SK-N-MC (cell line): Measurements from ENCODE around the gene C12orf50.

Experiments
- DNase-seq: peaks from one replicate; pipeline ENCODE4 v3.0.0-alpha.2; 2011; ENCODE audit warnings: low read depth, low spot score
- H3K27ac ChIP-seq: fragments of 200-600 bp; sonication (generic); 2 replicates; pipeline ENCODE4 v1.5.1; 2016; ENCODE audit warnings: mixed run types
- H3K36me3 ChIP-seq: fragments of 200-600 bp; sonication (generic); 2 replicates; pipeline ENCODE4 v1.6.1; 2017; ENCODE audit warnings: antibody characterized with exemption, low read length, mixed read lengths; ENCODE audit not compliant: insufficient read depth
- H3K4me3 ChIP-seq: fragments of 200-600 bp; sonication (generic); 2 replicates; pipeline ENCODE4 v1.5.1; 2016
- H3K9ac ChIP-seq: fragments of 200-600 bp; sonication (generic); 2 replicates; pipeline ENCODE4 v1.8.0; 2017; ENCODE audit warnings: mixed run types, mixed read lengths; ENCODE audit not compliant: insufficient read length
- H3K9me3 ChIP-seq: fragments of 200-600 bp; sonication (generic); 2 replicates; pipeline ENCODE4 v1.6.1; 2017; ENCODE audit warnings: low read depth, mild to moderate bottlenecking, antibody characterized with exemption, low read length, moderate library complexity, mixed read lengths
- EZH2 ChIP-seq: fragments of 200-600 bp; sonication (generic); IDR thresholded peaks from one replicate; pipeline ENCODE4 v1.6.1; 2017; ENCODE audit warnings: antibody characterized with exemption
- FOXP2 ChIP-seq: optimal IDR thresholded peaks from 2 replicates; pipeline ENCODE3; 2011; ENCODE audit warnings: mild to moderate bottlenecking, moderate library complexity; ENCODE audit not compliant: insufficient read depth; ENCODE audit errors: extremely low read length, control extremely low read depth
- POLR2AphosphoS5 ChIP-seq: IDR thresholded peaks from 2 replicates; pipeline ENCODE4 v1.6.1; 2012; ENCODE audit warnings: mild to moderate bottlenecking, low read depth, low read length, borderline replicate concordance

C12orf50 gene, protein sequence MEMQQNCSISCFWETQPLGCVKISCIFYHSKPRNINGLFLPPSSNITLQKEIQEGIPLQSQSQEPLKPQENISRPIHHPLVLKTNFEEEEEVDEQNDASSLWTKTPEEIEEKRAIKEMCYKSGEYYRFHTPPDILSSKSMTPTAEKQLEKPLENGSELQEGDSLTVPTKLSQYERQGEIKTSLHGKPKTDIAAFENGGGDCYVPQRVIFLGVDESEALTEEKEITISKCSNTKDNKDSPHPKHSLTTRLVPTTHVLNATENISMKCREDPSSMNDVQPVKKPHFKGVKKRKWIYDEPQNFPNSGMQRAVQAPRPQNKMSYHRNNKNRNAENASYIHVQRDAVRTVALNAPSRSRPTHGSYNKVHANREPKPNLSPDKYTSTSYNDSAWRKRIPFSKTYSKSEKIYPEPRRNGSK

DNA sequence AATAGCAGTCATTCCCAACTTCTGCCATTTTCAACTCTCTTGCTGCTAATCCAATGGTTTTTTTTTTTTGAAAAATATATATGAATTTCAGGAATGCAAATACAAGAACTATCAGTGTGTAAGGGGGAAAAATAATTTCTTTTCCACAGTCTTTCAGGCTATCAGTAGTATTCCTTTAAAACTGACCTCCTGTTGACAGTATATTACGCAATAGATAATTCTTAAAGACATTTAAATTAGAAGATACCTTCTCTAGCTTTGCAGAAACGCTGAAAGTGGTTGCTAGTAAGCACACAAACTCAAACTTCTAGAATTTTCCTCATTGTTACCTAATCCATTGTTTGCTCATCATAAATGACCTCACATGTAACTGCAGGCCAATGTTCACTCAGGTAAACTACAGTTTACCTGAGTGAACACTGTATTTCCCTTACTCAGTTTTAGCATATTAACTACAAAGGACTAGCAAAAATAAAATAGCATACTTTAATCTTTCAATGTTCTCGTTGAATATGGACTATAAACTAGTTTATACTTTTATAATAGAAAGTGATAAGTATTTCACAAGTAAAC is at the start of gene C12orf50:
Gene C12orf50 (minus strand): TSS at position 309 of the 573 bp plus-strand sequence. CDS start 2,439 bp downstream, outside the sequence.
- Histone ChIP-seq H3K9me3 (no peaks in the 10 kb centered on the region), H3K36me3 (no peaks in the 10 kb centered on the region), H3K27ac (no peak within 1 kb of the TSS), H3K4me3 (no peak within 1 kb of the TSS), H3K9ac (no peak within 1 kb of the TSS)
- TF ChIP-seq POLR2AphosphoS5, result no peak
- TF ChIP-seq EZH2, result no peak
- TF ChIP-seq FOXP2, result no peak
- no peak for DNase-seq

DNA sequence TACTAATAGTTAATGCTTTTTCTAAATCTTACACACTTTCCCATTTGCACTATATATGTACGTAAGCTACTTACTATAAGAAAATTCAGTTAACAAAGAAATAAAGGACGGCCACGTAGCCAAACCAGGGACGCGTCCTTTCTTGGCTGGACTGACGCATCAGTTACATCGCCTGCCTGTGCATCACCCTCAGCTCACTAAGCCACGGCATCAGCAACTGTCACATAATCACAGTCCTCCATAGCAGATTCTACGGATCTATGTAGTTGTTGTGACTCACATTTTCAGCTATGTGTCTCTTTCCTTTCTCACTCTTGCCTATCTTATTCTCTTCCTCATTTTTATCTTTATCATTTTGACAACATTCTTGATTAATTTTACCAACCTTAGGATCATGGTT is 38.1 kb upstream of the C12orf50 start:
- no peak for DNase-seq
- no peak overlapping the region for H3K9ac ChIP-seq

DNA sequence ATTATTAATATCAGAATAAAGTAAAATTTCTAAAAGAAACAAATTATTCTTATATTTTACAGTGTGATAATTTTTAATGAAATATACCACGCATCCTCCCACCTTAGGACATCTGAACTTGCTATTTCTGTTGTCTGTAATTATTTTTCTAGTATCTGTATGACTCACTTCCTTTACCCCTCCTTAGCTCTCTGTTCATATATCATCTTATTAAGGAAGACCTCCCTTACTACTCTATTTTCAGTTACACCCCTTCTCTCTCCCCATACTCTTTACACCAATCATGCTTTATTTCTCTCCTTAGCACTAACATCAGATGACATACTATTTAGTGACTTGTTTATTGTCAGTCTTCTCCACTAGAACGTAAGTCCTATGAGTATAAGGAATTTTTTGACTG is 34.2 kb upstream of the C12orf50 start:
- no peak overlapping the region for H3K4me3 ChIP-seq
- peaks cover 23% of the 10 kb centered on the region for H3K36me3 ChIP-seq
- H3K9ac ChIP-seq, result no peak overlapping the region
- no peak overlapping the region for H3K27ac ChIP-seq
- TF ChIP-seq FOXP2, result no peak
- TF ChIP-seq POLR2AphosphoS5, result no peak
- no peak for TF ChIP-seq EZH2
- H3K9me3 ChIP-seq, result no peaks in the 10 kb centered on the region
- DNase-seq, result no peak

More for the DNA sequence above, 38.1 kb upstream of the C12orf50 start:
- Histone ChIP-seq H3K9me3 (no peaks in the 10 kb centered on the region), H3K36me3 (peaks cover 18% of the 10 kb centered on the region), H3K4me3 (no peak overlapping the region), H3K27ac (no peak overlapping the region)
- no peak for TF ChIP-seq EZH2
- TF ChIP-seq FOXP2, result no peak
- TF ChIP-seq POLR2AphosphoS5, result no peak

DNA sequence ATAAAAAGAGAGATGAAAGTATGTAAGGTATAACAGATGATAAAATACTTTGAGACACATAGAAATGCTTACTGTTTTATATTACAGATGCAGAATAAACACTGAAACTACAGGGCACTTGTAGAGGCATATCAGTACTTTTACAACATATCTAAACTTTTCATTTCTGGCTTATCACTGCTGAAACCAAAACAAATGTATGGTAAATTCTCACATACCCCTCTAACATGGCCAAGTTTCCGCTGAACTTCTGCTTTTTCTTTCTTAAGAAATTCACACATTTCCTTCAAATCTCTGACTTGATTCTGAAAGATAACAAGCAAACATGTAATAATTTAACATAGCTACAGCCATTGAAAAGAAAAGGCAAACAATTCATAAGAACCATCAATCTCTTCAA is 33.3 kb upstream of the C12orf50 start:
- H3K9me3 ChIP-seq, result no peaks in the 10 kb centered on the region
- no peak overlapping the region for H3K9ac ChIP-seq
- H3K27ac ChIP-seq, result no peak overlapping the region
- DNase-seq, result no peak
- peaks cover 23% of the 10 kb centered on the region for H3K36me3 ChIP-seq
- H3K4me3 ChIP-seq, result no peak overlapping the region
- TF ChIP-seq EZH2, result no peak
- TF ChIP-seq FOXP2, result no peak
- no peak for TF ChIP-seq POLR2AphosphoS5

DNA sequence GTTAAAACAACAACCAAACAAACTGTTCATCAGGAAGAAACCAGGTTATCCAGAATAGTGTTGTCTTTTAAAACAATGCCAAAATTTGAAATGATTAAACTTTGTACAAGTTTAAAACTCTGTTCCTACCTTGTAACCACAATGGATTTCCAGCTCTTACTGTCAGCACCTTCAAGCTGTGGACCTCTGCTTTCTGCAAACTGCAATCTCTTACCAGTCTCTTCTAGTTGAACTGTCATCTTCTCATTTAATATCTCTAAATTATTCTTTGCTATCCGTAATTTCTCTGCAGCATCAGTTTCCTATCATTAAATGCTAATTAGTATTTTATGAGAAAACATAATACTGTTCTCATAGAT is 29.5 kb upstream of the C12orf50 start:
- Histone ChIP-seq H3K4me3 (no peak overlapping the region), H3K9me3 (no peaks in the 10 kb centered on the region), H3K27ac (no peak overlapping the region), H3K9ac (no peak overlapping the region), H3K36me3 (peaks cover 33% of the 10 kb centered on the region)
- no peak for DNase-seq
- no peak for TF ChIP-seq EZH2
- no peak for TF ChIP-seq POLR2AphosphoS5
- no peak for TF ChIP-seq FOXP2

DNA sequence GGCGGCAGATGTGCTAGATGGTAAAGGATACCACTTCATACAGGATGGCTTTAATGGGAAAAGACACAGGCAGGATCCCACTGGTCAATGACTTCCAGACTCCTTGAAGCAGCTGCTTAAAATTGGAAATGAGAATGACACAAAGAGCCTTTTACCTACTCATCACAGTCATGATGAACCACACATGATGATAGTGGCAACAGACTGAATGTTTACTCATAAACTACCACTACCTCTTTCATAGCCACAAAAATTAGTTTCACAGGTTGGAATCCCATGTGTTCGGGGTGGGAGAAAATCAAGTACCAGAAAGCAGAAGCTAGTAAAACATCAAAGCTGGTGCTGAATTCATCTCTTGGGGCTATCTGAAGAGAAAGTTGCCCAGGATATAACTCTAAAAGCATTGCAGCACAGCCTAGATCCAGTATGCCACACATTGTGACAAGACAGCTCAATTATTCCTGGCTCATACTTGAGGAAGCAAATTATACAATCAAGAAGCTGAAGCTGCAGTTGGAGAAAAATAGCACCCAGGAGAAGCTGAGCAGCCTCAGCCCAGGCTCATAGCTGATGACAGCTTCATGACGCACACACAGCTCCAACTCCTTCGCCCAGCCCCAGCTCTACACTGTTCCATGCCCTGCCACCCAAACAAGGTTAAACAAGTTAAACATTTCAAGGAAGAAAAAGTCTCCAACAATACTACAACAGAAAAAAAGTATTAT is 29.0 kb upstream of the C12orf50 start:
- Histone ChIP-seq H3K4me3 (no peak overlapping the region), H3K27ac (no peak overlapping the region), H3K9ac (no peak overlapping the region), H3K9me3 (no peaks in the 10 kb centered on the region), H3K36me3 (peaks cover 37% of the 10 kb centered on the region)
- TF ChIP-seq FOXP2 (no peak), POLR2AphosphoS5 (no peak), EZH2 (no peak)
- no peak for DNase-seq

DNA sequence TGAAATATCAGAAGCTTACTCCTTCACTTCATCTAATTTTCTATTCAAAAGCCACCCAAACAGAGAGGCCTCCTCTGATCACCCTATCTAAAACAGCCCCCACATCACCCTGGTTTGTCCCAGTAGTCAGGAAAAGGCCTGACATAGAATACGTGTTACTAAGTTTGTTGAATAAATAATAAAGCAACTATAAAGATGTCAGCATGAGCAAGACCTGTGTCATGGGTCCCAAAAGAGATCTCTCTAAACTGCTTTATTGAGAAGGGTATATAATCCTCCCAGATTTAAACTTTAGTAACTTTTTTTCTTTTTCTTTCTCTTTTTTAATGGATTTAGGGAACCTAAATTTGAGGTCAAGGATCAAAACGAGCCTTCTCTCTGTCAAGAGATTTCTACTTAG is 27.4 kb upstream of the C12orf50 start:
- Histone ChIP-seq H3K27ac (no peak overlapping the region), H3K36me3 (peaks cover 42% of the 10 kb centered on the region), H3K9me3 (no peaks in the 10 kb centered on the region), H3K4me3 (no peak overlapping the region), H3K9ac (no peak overlapping the region)
- no peak for DNase-seq
- no peak for TF ChIP-seq POLR2AphosphoS5
- no peak for TF ChIP-seq EZH2
- TF ChIP-seq FOXP2, result no peak

DNA sequence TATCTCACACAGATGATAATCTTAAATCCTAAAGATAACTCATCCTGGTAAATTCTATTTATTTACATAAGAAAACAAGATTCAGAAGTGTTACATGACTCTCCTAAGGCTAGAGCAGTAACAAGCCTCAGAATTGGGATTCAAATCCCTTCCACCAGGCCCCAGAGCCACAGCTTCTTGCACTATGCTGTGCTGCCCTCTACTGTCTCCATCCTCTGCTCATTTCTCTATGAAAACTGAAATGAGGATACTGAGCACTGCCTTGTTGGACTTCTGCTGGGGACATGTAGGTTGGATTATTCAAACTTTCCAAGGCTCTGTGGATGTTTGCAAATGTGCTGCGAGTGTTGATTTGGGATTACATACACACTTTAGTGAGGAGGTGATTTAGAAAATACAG is 23.5 kb upstream of the C12orf50 start:
- Histone ChIP-seq H3K27ac (no peak overlapping the region), H3K9me3 (no peaks in the 10 kb centered on the region), H3K4me3 (no peak overlapping the region), H3K9ac (no peak overlapping the region), H3K36me3 (peaks cover 64% of the 10 kb centered on the region)
- no peak for DNase-seq
- TF ChIP-seq POLR2AphosphoS5, result no peak
- no peak for TF ChIP-seq EZH2
- TF ChIP-seq FOXP2, result no peak

DNA sequence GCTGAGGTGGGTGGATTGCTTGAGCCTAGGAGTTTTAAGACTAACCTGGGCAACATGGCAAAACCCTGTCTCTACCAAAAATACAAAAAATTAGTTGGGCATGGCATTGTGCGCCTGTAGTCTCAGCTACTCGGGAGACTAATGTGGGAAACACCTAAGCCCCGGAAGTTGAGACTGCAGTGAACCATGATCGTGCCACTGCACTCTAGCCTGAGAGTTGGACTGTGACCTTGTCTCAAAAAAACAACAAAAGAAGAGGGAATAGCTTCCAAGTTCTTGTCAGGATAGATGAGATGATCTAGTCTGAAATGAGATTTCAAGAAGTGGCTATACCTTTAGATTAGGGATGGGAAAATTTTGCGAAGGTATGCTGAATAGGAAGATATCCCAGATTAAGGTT is 14.8 kb upstream of the C12orf50 start:
- no peaks in the 10 kb centered on the region for H3K9me3 ChIP-seq
- H3K9ac ChIP-seq, result no peak overlapping the region
- DNase-seq, result no peak
- TF ChIP-seq POLR2AphosphoS5, result no peak
- H3K4me3 ChIP-seq, result no peak overlapping the region
- H3K27ac ChIP-seq, result no peak overlapping the region
- H3K36me3 ChIP-seq, result peaks cover 84% of the 10 kb centered on the region
